B cell (primary cell): ENCODE results near the gene PRRC2A.
"Not testable (repeated sequence)": the region's sequence is repeated elsewhere in the genome, so short reads cannot be mapped to it uniquely, and the experiment has no call there.

Source experiments
- EZH2 ChIP-seq: IDR thresholded peaks from 2 replicates; pipeline ENCODE4 v1.6.1; 2012; ENCODE audit warnings: borderline replicate concordance, low read depth, mild to moderate bottlenecking, moderate library complexity, low read length; ENCODE audit not compliant: insufficient read depth, poor library complexity, severe bottlenecking
- TF ChIP-seq, protein P1 (sequence below): fragments of 200-600 bp; IDR thresholded peaks from one replicate; pipeline ENCODE4 v1.8.0; 2022; ENCODE audit warnings: antibody characterized with exemption, mild to moderate bottlenecking

DNA sequence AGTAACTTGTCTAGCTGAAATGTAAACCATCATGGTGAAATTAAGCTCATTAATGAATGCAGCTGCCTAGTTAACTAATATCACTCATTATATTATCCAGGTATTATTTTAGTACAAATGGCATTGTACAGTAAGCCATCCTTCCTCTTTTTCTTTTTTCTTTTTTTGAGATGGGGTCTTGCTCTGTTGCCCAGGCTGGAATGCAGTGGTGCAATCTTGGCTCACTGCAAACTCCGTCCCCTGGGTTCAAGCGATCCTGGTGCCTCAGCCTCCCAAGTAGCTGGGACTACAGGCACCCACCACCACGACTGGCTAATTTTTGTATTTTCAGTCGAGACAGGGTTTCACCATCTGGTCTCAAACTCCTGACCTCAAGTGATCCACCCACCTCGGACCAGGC, 29.8 kb upstream of the PRRC2A start:
- not testable (repeated sequence) for TF ChIP-seq EZH2
- TF ChIP-seq, protein P1, sequence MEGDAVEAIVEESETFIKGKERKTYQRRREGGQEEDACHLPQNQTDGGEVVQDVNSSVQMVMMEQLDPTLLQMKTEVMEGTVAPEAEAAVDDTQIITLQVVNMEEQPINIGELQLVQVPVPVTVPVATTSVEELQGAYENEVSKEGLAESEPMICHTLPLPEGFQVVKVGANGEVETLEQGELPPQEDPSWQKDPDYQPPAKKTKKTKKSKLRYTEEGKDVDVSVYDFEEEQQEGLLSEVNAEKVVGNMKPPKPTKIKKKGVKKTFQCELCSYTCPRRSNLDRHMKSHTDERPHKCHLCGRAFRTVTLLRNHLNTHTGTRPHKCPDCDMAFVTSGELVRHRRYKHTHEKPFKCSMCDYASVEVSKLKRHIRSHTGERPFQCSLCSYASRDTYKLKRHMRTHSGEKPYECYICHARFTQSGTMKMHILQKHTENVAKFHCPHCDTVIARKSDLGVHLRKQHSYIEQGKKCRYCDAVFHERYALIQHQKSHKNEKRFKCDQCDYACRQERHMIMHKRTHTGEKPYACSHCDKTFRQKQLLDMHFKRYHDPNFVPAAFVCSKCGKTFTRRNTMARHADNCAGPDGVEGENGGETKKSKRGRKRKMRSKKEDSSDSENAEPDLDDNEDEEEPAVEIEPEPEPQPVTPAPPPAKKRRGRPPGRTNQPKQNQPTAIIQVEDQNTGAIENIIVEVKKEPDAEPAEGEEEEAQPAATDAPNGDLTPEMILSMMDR: not testable (repeated sequence)
